IMR-90 (cell line): ENCODE data around the gene FAM32A. TPM values are rescaled to one million over a fixed set of nuclear protein-coding genes. Genes with fewer than 3 reads are reported as not detected.

Source experiments
- ATAC-seq: fragments of 200-7000 bp; cut with Tn5 transposase; 2 replicates; pipeline ENCODE4 v1.9.1; 2020; ENCODE audit warnings: low read depth, mild to moderate bottlenecking, moderate library complexity
- BruUV-seq: library from RNA; stranded (reverse); fragments of 400-500 nt; replicated peaks from 2 replicates; lab custom pipeline; 2021; lab: Mats Ljungman, UMichigan
- CTCF ChIA-PET: fragments of 300-600 bp; formaldehyde crosslinking; extraction: SDS; loops from one replicate; lab custom pipeline; 2021; ENCODE audit warnings: antibody characterized with exemption; lab: Yijun Ruan, JAX
- POLR2A ChIA-PET: fragments of 300-600 bp; sonication (Branson Sonifier 250); formaldehyde crosslinking; loops from one replicate; lab custom pipeline; 2022; ENCODE audit warnings: antibody characterized with exemption; ENCODE audit not compliant: unreplicated experiment; lab: Charles Lee
- DNase-seq: peaks from one replicate; pipeline ENCODE4 v3.0.0; 2013
- H2AFZ ChIP-seq: replicated peaks from 2 replicates; pipeline ENCODE3; 2013; ENCODE audit warnings: low read length, mild to moderate bottlenecking; ENCODE audit not compliant: poor library complexity
- H2AK5ac ChIP-seq: 2 replicates; pipeline ENCODE4 v1.6.1; 2013; ENCODE audit warnings: low read depth, low read length, inconsistent platforms
- H2AK9ac ChIP-seq: replicated peaks from 2 replicates; pipeline ENCODE3; 2013; ENCODE audit warnings: mild to moderate bottlenecking, low read depth, low read length, moderate library complexity; ENCODE audit not compliant: poor library complexity
- H2BK120ac ChIP-seq: 2 replicates; pipeline ENCODE4 v1.6.1; 2013; ENCODE audit warnings: low read depth, low read length, inconsistent platforms
- H2BK15ac ChIP-seq: 3 replicates; pipeline ENCODE4 v1.6.1; 2013; ENCODE audit warnings: low read depth, low read length, inconsistent platforms
- H2BK20ac ChIP-seq: 2 replicates; pipeline ENCODE4 v1.6.1; 2013; ENCODE audit warnings: low read depth, mild to moderate bottlenecking, inconsistent platforms, low read length, moderate library complexity
- H2BK5ac ChIP-seq: 2 replicates; pipeline ENCODE4 v1.6.1; 2013; ENCODE audit warnings: mild to moderate bottlenecking, low read depth, low read length, inconsistent platforms; ENCODE audit not compliant: poor library complexity, severe bottlenecking
- H3K14ac ChIP-seq: replicated peaks from 2 replicates; pipeline ENCODE4 v1.6.1; 2013; ENCODE audit warnings: low read depth, low read length, inconsistent platforms
- H3K18ac ChIP-seq: 2 replicates; pipeline ENCODE4 v1.6.1; 2013; ENCODE audit warnings: low read depth, low read length, control low read depth
- H3K23ac ChIP-seq: 2 replicates; pipeline ENCODE4 v1.6.1; 2013; ENCODE audit warnings: low read depth, low read length, inconsistent platforms
- H3K27ac ChIP-seq: 2 replicates; pipeline ENCODE4 v1.5.1; 2013; ENCODE audit warnings: mild to moderate bottlenecking, control low read depth, low read length; ENCODE audit not compliant: insufficient read depth
- H3K27me3 ChIP-seq: 2 replicates; pipeline ENCODE4 v1.6.1; 2013; ENCODE audit warnings: low read length; ENCODE audit not compliant: control insufficient read depth, insufficient read depth
- H3K36me3 ChIP-seq: 2 replicates; pipeline ENCODE4 v1.6.1; 2013; ENCODE audit warnings: low read length, mixed read lengths; ENCODE audit not compliant: control insufficient read depth, insufficient read depth
- H3K4ac ChIP-seq: 2 replicates; pipeline ENCODE4 v1.6.1; 2013; ENCODE audit warnings: low read depth, low read length, inconsistent platforms
- H3K4me1 ChIP-seq: 2 replicates; pipeline ENCODE4 v1.6.1; 2013; ENCODE audit warnings: low read length, mixed read lengths; ENCODE audit not compliant: control insufficient read depth, insufficient read depth
- H3K4me2 ChIP-seq: 2 replicates; pipeline ENCODE4 v1.6.1; 2013; ENCODE audit warnings: low read depth, mild to moderate bottlenecking, control low read depth, low read length, moderate library complexity
- H3K4me3 ChIP-seq: 2 replicates; pipeline ENCODE4 v1.5.1; 2013; ENCODE audit warnings: low read depth, mild to moderate bottlenecking, control low read depth, low read length, moderate library complexity; ENCODE audit not compliant: insufficient read depth
- H3K56ac ChIP-seq: 2 replicates; pipeline ENCODE4 v1.6.1; 2013; ENCODE audit warnings: low read length, inconsistent platforms; ENCODE audit not compliant: insufficient read depth; ENCODE audit errors: extremely low read depth
- H3K79me1 ChIP-seq, 2 experiments: 2 replicates each; pipeline ENCODE4 v1.6.1; 2013; ENCODE audit warnings: low read length in 2 of 2, inconsistent platforms in 1 of 2, low read depth in 1 of 2
- H3K9ac ChIP-seq: 2 replicates; pipeline ENCODE4 v1.6.1; 2013; ENCODE audit warnings: low read depth, low read length, control low read depth
- H3K9me1 ChIP-seq: 2 replicates; pipeline ENCODE4 v1.6.1; 2013; ENCODE audit warnings: low read length, inconsistent platforms; ENCODE audit not compliant: insufficient read depth
- H3K9me3 ChIP-seq: 2 replicates; pipeline ENCODE4 v1.6.1; 2013; ENCODE audit warnings: low read length; ENCODE audit not compliant: control insufficient read depth, insufficient read depth
- H4K20me1 ChIP-seq: 2 replicates; pipeline ENCODE4 v1.6.1; 2013; ENCODE audit warnings: low read length, inconsistent platforms; ENCODE audit not compliant: insufficient read depth
- H4K5ac ChIP-seq: 2 replicates; pipeline ENCODE4 v1.6.1; 2013; ENCODE audit warnings: mild to moderate bottlenecking, low read depth, low read length, control low read depth
- H4K8ac ChIP-seq, 2 experiments: 2 replicates each; pipeline ENCODE4 v1.6.1; 2013; ENCODE audit warnings: low read depth in 2 of 2, low read length in 2 of 2, control low read depth in 1 of 2, inconsistent platforms in 1 of 2
- H4K91ac ChIP-seq: 2 replicates; pipeline ENCODE4 v1.6.1; 2013; ENCODE audit warnings: low read depth, low read length, inconsistent platforms; ENCODE audit not compliant: insufficient read depth
- FOS ChIP-seq: fragments of 150-350 bp; IDR thresholded peaks from 2 replicates; pipeline ENCODE4 v1.6.1; 2016; ENCODE audit warnings: low read depth, low read length
- POLR2A ChIP-seq: IDR thresholded peaks from 2 replicates; pipeline ENCODE4 v1.6.1; 2012; ENCODE audit warnings: mild to moderate bottlenecking, low read depth, low read length
- RAD21 ChIP-seq: IDR thresholded peaks from 2 replicates; pipeline ENCODE4 v1.6.1; 2012; ENCODE audit warnings: low read length, improper control_type of control experiment
- RCOR1 ChIP-seq: IDR thresholded peaks from 2 replicates; pipeline ENCODE4 v1.6.1; 2012; ENCODE audit warnings: mild to moderate bottlenecking, low read length, improper control_type of control experiment; ENCODE audit not compliant: insufficient replicate concordance
- RFX5 ChIP-seq: IDR thresholded peaks from 2 replicates; pipeline ENCODE4 v1.8.0; 2012; ENCODE audit warnings: low read depth, mild to moderate bottlenecking, low read length, moderate library complexity
- SMC3 ChIP-seq: fragments of 150-350 bp; IDR thresholded peaks from 2 replicates; pipeline ENCODE4 v1.6.1; 2016; ENCODE audit warnings: low read depth, mild to moderate bottlenecking, antibody characterized with exemption, low read length, moderate library complexity
- WGBS, 2 experiments: methylation state at CpG; one replicate each; pipeline versions ENCODE4 v1.1.5 to v1.1.7; 2013; ENCODE audit warnings: missing lambda C conversion rate in 2 of 2; ENCODE audit not compliant: insufficient read length in 1 of 2; ENCODE audit errors: extremely low coverage in 2 of 2; 5-methylcytosine and 5-hydroxymethylcytosine counted together
- dilution Hi-C: fragments of 300-500 bp; cut with HindIII; formaldehyde crosslinking; loops from one replicate; pipeline ENCODE4 v1.14.3; 2018; ENCODE audit warnings: low sequenced_read_pairs; ENCODE audit not compliant: unreplicated experiment
- in situ Hi-C: fragments of 300-500 bp; cut with MboI; formaldehyde crosslinking; loops from 3 replicates; pipeline ENCODE4 v1.14.3; 2019; ENCODE audit warnings: low sequenced_read_pairs, inconsistent platforms, mixed read lengths
- intact Hi-C: fragments of 100-400 bp; cut with micrococcal nuclease; formaldehyde crosslinking; loops from 2 replicates; pipeline ENCODE4 v1.10.0; 2022
- polyA plus RNA-seq, 3 experiments: library from polyadenylated mRNA; depleted of rRNA; stranded (reverse); fragments of >200 nt; gene quantifications; 2 replicates each; pipeline ENCODE4 v1.2.3, GENCODE V29; 2012; ENCODE audit warnings: low replicate concordance in 1 of 3
- total RNA-seq: library from RNA; depleted of rRNA; stranded (reverse); fragments of >200 nt; gene quantifications from 2 replicates; pipeline ENCODE4 v1.2.3, GENCODE V29; 2012

The FAM32A gene
- total and polyA plus RNA-seq, 2 of the 4 experiments (the other 2 are of a cell fraction) = 99.5 to 130 TPM

DNA sequence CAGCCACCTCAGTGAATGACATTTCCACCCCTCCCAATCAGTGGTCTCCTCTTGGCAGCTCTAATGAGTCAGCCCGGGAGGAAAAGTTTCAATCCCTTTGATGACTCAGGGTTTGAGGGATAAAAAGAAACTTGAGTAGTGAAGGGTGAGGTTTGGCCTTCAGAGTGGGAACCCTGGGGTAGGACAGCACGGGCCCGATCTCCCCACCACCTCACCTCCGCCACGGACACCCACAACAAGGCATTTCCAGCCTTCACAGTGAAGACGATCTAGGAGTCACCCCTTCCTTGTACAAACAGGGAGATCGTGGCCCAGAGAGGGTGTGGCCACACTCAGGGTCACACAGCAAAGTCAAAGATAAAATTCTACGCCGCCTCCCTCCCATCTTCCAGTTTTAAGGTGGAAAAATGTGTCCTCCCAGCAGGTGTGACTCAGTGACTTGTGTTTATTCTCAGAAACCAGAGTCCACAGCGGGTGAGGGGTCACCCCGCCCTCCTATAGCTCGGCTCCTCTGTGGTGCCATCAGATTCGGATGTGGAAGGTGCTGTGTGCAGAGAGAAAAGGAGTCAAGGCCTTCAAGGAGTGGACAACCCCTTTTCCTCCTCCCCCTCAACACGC lies 24.2 kb upstream of the FAM32A start (continued):
- peak; percentile 71 for TF ChIP-seq FOS

DNA sequence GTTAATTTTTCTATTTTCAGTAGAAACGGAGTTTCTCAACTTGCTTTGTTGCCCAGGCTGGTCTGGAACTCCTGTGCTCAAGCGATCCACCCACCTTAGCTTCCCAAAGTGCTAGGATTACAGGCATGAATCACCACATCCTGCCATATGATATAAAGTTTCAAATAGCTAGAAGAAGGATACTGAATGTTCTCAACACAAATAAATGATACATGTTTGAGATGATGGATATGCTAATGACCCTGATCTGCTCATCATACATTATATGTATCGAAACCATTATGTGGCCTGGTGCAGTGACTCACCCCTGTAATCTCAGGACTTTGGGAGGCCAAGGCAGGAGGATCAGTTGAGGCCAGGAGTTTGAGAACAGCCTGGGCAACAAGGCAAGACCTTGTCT lies 23.4 kb upstream of the FAM32A start:
- in situ Hi-C loops (no loop called here), intact Hi-C loops (no loop called here), dilution Hi-C loops (no loop called here)
- Histone ChIP-seq H3K9ac (no peak overlapping the region), H3K4me3 (no peak overlapping the region), H3K27me3 (no peaks in the 10 kb centered on the region), H4K8ac (no peak overlapping the region), H2AFZ (no peak overlapping the region), H2BK15ac (no peak overlapping the region), H3K23ac (no peak overlapping the region), H2BK120ac (no peak overlapping the region), H3K36me3 (no peaks in the 10 kb centered on the region), H3K4me2 (no peak overlapping the region), H3K9me3 (no peaks in the 10 kb centered on the region), H4K20me1 (no peaks in the 10 kb centered on the region), H3K4me1 (peaks cover 8% of the 10 kb centered on the region), H4K5ac (no peak overlapping the region), H3K14ac (no peak overlapping the region), H3K56ac (no peak overlapping the region), H2AK5ac (0 out of 2 replicates have a peak overlapping the region, but pooled peaks have one; percentile 56), H3K79me1 (no peaks in the 10 kb centered on the region), H2BK20ac (no peak overlapping the region), H3K18ac (no peak overlapping the region), H3K27ac (no peak overlapping the region), H3K9me1 (peaks cover 8% of the 10 kb centered on the region), H3K4ac (no peak overlapping the region), H4K91ac (no peak overlapping the region), H2AK9ac (no peak overlapping the region), H2BK5ac (no peak overlapping the region)
- DNase-seq = peak; percentile 85
- BruUV-seq = no TSS peak
- CTCF ChIA-PET = no interaction called here
- 0% methylated on average over 1 of the region's 3 CpGs; no CpG with 5 or more reads in 1 of the 2 experiments for WGBS, 2 experiments
- POLR2A ChIA-PET = no interaction called here
- TF ChIP-seq FOS = no peak
- no peak for TF ChIP-seq SMC3
- no peak for TF ChIP-seq RAD21
- TF ChIP-seq RCOR1 = no peak
- no peak for TF ChIP-seq POLR2A
- TF ChIP-seq RFX5 = no peak
- peak; percentile 65 for ATAC-seq
